Measurements from ENCODE around the gene DUSP9.
"Not testable (repeated sequence)": the region's sequence is repeated elsewhere in the genome, so short reads cannot be mapped to it uniquely, and the experiment has no call there.

DUSP9 gene

GRCh38 chrX:153697924-153698865 lies 51.2 kb downstream of the DUSP9 start:
- H3K4me1 ChIP-seq (ENCODE audit: control insufficient read depth, insufficient read depth, low read length), result no peaks in the 10 kb centered on the region
- peaks cover 33% of the 10 kb centered on the region for H3K36me3 ChIP-seq (ENCODE audit: control insufficient read depth, insufficient read depth, low read length)
- H3K27ac ChIP-seq (ENCODE audit: low read depth, low read length), result no peak overlapping the region
- H3K9me3 ChIP-seq (ENCODE audit: control insufficient read depth, insufficient read depth, low read length), result peaks cover 16% of the 10 kb centered on the region; the same call in 1 of the 2 replicates
- no peak overlapping the region for H3K4me3 ChIP-seq (ENCODE audit: low read depth, low read length)
- no peaks in the 10 kb centered on the region for H3K27me3 ChIP-seq (ENCODE audit: control insufficient read depth, insufficient read depth, low read length)
- no peak overlapping the region for H3K9ac ChIP-seq (ENCODE audit: low read depth, low read length)

GRCh38 chrX:153699210-153699783 lies 52.3 kb downstream of the DUSP9 start:
- H3K4me3 ChIP-seq (ENCODE audit: low read depth, low read length); H3K4me1 ChIP-seq (ENCODE audit: control insufficient read depth, insufficient read depth, low read length); H3K27me3 ChIP-seq (ENCODE audit: control insufficient read depth, insufficient read depth, low read length); H3K27ac ChIP-seq (ENCODE audit: low read depth, low read length); H3K9ac ChIP-seq (ENCODE audit: low read depth, low read length): not testable (repeated sequence)
- Histone ChIP-seq H3K36me3 (ENCODE audit: control insufficient read depth, insufficient read depth, low read length) (peaks cover 41% of the 10 kb centered on the region), H3K9me3 (ENCODE audit: control insufficient read depth, insufficient read depth, low read length) (peaks cover 16% of the 10 kb centered on the region; the same call in 1 of the 2 replicates)

GRCh38 chrX:153699784-153700371 lies 52.9 kb downstream of the DUSP9 start:
- Histone ChIP-seq H3K9me3 (ENCODE audit: control insufficient read depth, insufficient read depth, low read length) (peaks cover 16% of the 10 kb centered on the region; the same call in 1 of the 2 replicates), H3K36me3 (ENCODE audit: control insufficient read depth, insufficient read depth, low read length) (peaks cover 46% of the 10 kb centered on the region)
- H3K9ac ChIP-seq (ENCODE audit: low read depth, low read length); H3K4me3 ChIP-seq (ENCODE audit: low read depth, low read length); H3K27ac ChIP-seq (ENCODE audit: low read depth, low read length); H3K27me3 ChIP-seq (ENCODE audit: control insufficient read depth, insufficient read depth, low read length); H3K4me1 ChIP-seq (ENCODE audit: control insufficient read depth, insufficient read depth, low read length): not testable (repeated sequence)

GRCh38 chrX:153700376-153700945 lies 53.5 kb downstream of the DUSP9 start:
- peaks cover 16% of the 10 kb centered on the region; the same call in 1 of the 2 replicates for H3K9me3 ChIP-seq (ENCODE audit: control insufficient read depth, insufficient read depth, low read length)
- no peak overlapping the region for H3K9ac ChIP-seq (ENCODE audit: low read depth, low read length)
- no peak overlapping the region for H3K4me3 ChIP-seq (ENCODE audit: low read depth, low read length)
- no peaks in the 10 kb centered on the region for H3K4me1 ChIP-seq (ENCODE audit: control insufficient read depth, insufficient read depth, low read length)
- H3K27me3 ChIP-seq (ENCODE audit: control insufficient read depth, insufficient read depth, low read length), result no peaks in the 10 kb centered on the region
- no peak overlapping the region for H3K27ac ChIP-seq (ENCODE audit: low read depth, low read length)
- H3K36me3 ChIP-seq (ENCODE audit: control insufficient read depth, insufficient read depth, low read length), result peaks cover 46% of the 10 kb centered on the region
